GM19452 (cell line): Measurements from ENCODE around the gene SENP8.
"Not testable (repeated sequence)": the region's sequence is repeated elsewhere in the genome, so short reads cannot be mapped to it uniquely, and the experiment has no call there.

Source experiments
- ATAC-seq: cut with Tn5 transposase; IDR thresholded peaks from one replicate; pipeline ENCODE4 v1.9.1; 2021; ENCODE audit not compliant: unreplicated experiment

Gene SENP8

DNA sequence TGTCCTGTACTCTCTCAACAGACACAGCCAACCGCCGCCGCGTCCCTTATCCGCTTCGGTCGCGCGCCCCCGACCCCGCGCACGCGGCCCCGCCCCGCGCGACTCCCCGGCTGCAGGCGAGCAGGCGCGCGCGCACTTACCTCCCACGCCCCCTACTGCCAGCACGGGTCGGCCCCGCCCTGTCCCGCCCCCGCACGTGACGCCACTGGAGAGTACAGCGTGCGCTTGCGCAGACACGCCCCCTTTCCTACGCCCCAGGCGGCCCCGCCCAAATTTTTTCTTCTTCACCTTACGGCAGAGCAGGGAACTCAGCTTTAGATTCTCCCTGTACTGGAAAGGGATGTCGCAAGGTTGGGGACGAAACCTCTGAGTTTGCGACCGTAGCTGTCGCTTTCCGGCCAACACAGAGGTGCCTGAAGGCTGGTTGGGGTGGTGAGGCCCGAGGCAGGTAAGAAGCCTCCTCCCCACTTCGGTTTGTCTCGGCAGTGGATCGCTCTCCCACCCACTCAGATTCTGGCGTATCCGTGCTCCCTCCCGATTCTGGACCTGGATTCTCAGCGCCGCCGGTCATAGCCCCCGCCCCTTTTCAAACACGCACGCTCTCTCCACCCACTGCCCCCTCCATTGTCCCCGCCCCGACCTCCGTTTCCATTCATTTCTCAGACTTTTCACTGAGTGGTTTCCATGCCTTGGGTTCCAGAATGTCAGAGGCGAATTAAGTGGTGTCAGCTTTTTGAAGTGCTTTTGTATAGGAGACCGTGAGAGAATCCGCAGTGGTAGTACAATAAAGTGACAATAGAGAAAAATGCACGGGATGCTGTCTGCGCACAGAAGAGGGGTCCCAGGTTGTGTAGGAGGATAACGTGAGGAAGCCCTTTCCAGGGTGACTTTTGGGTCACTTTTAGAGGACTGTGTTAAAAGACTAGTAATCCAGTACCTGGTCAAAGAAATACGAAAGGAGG, at the start of gene SENP8, which contains the start of gene MYO9A:
Gene SENP8 (plus strand): TSS at position 387 of the 962 bp plus-strand sequence. CDS start 21,221 bp downstream, outside the sequence.
Gene MYO9A (minus strand): TSS at position 134 of the 962 bp plus-strand sequence. CDS start 71,587 bp downstream, outside the sequence.
- ATAC-seq, result peak; percentile 57

DNA sequence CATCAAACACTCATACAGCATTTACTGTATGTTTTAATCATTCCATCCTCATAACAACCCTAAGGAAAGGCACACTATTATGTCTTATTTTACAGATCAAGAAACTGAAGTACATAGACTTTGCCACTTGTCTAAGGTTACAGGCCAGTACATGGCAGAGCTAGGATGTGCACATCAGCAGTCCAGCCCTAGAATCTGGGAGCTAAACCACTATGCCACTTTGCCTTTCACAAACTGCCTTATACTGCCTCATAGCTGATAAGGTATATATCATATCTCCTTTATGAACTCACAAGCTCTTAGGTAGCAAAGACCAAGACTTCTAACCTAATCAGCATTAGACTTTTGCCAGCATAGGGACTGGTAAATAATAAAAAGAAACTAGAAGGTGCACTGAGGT, 49.3 kb upstream of the SENP8 start:
- ATAC-seq, result no peak

DNA sequence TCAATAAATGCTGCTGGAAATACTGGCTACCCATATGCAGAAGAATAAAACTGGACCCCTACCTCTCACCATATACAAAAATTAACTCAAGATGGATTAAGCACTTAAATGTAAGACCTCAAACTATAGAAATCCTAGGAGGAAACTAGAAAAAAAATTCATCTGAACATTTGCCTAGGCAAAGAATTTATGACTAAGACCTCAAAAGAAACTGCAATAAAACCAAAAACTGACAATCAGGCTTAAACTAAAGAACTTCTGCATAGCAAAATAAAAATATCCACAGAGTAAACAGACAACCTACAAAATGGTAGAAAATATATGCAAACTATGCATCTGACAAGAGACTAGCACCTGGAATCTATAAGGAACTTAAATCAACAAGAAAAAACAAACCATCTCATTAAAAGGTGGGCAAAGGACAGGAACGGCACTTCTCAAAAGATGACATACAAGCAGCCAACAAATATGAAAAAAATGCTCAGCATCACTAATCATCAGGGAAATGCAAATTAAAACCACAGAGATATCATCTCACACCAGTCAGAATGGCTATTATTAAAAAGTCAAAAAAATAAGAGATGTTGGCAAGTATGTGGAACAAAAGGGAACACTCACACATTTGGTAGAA, 47.3 kb upstream of the SENP8 start:
- ATAC-seq, result no peak

DNA sequence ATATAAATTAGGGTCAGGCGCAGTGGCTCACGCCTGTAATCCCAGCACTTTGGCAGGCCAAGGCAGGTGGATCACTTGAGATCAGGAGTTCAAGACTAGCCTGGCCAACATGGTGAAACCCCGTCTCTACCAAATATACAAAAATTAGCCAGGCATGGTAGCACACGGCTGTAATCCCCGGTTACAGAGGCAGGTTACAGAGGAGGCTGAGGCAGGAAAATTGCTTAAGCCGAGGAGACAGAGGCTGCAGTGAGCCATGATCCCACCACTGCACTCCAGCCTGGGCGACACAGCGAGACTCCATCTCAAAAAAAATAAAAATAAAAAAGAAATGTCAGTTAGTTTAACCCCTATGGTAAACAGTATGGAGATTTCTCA, 46.8 kb upstream of the SENP8 start:
- not testable (repeated sequence) for ATAC-seq

DNA sequence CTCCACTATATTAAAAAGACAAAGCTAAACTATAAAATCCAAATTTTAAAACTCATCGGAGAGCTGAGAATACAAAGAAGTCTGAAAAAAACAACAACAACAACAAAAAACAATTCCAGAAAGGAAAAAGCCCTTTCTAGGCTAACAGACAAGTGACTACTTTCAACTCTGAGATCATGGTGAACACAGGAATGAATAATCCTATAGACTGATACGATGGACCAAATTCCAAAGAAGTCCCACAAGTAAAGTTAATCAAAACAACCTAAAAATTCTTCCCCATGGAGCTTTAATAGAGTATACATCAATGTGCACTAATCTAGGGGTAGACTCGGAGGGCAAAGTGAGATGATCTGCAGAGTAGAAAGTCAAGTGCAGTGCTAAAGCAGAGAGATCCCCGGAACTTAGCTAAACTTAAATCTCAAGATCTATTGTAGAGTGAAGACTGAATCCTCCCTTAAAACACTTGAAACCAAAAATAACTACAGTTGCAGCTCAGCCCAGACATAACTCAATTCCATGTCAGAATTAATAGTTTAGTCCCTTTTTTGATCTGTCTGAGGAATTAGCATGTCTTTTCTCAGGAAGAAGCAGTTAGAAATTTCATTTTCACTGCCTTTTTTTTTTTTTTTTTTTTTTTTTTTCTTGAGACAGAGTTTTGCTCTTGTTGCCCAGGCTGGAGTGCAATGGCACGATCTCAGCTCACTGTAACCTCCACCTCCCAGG, 43.7 kb upstream of the SENP8 start:
- no peak for ATAC-seq

DNA sequence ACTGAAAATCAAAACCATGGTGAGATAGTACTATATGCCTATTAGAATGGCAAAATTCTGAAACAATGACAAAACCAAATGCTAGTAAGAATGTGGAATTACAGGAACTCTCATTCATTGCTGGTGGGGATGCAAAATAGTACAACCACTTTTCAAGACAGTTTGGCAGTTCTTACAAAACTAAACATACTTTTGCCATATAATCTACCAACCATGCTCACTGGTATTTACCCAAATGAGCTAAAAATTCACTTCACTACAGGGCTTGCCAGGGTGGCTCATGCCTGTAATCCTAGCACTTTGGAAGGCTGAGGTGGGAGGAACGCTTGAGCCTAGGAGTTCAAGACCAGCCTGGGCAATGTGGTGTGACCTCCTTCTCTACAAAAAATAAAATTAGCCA, 40.3 kb upstream of the SENP8 start:
- ATAC-seq, result no peak

DNA sequence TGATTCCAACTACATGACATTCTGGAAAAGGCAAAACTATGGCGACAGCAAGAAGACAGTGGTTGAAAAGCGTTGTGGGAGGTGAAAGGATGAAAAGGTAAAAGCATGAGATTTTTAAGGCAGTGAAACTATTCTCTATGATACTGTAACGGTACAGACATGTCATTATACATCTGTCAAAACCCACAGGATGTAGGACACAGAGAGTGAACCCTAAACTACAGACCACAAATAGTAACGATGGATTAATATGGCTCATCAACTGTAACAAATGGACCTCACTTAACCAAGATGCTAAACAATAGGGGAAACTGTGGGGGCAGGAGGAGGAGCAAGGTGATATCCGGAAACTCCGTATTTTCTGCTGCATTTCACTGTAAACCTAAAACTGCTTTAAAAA, 39.3 kb upstream of the SENP8 start:
- peak; percentile 85 for ATAC-seq

DNA sequence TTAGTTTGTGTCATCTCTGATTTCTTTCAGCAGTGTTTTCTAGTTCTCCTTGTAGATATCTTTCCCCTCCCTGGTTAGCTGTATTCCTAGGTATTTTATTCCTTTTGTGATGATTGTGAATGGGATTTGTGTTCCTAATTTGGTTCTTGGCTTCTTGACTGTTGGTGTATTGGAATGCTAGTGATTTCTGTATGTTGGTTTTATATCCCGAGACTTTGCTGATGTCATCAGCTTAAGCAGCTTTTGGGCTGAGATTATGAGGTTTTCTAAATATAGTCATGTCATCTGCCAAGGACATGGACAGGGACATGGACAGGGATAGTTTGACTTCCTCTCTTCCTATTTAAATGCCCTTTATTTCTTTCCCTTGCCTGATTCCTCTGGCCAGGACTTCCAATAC, 36.0 kb upstream of the SENP8 start:
- ATAC-seq, result no peak

DNA sequence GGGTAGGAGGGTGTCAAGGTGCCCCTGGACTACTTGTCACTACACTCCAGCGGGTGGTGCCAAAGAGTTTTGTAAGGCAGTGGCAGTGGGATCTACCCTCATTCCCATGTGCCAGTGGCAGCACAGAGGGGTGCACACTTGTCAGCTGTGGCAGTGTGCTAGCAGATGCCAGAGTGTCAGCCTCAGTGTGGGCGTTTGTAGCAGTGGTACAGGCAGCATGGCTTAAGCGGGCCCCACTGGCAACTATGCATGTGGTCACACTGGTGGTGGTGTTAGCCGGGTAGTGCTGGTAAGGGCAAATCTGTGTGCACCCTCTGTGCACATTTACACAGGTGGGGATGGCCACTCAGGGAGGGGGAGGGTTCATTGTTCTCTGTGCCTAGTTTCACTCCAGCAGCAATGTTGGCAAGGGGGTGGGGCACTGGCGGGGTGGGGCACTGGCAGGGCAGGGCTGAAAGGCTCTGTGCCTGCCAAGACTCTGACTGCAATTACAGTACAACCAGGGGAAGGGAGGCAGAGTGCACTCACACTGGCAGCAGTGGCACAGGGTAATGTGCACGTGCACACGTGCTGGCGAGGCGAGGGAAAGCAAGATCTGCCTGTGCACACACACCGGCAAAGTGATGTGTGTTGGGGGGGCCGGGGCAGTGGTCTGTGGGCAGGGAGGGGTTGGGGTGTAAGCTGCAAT, 32.0 kb upstream of the SENP8 start:
- no peak for ATAC-seq

DNA sequence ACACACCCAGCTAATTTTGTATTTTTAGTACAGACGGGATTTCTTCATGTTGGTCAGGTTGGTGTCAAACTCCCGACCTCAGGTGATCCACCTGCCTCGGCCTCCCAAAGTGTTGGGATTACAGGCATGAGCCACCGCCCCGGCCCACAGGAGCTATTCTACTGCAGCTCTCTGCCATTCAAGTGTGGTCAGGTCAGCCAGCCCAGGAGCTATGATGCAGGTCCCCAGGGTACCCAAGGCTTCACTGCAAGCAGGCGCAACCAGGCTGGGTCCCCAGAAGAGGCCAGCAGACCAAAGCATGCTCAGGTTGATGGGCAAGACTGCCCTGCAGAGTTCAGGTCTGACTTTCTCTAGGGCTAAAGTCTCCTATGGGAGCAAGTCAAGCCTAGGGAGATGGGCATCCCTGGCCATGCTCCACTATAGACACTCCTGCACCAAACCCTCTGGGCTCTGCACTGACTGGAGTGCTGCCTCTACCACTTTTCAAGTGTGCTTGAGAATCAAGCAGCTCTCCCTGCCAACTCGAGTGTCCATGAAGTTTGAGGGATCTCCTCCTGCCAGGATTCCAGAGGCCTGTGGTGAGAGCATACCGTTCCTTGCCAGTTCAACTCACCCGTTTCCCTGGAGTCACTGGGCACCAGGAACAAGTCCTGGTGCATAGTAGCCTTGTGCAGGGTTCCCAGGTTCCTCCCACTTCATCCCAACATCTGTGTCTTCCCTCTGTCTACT, 31.1 kb upstream of the SENP8 start:
- no peak for ATAC-seq

DNA sequence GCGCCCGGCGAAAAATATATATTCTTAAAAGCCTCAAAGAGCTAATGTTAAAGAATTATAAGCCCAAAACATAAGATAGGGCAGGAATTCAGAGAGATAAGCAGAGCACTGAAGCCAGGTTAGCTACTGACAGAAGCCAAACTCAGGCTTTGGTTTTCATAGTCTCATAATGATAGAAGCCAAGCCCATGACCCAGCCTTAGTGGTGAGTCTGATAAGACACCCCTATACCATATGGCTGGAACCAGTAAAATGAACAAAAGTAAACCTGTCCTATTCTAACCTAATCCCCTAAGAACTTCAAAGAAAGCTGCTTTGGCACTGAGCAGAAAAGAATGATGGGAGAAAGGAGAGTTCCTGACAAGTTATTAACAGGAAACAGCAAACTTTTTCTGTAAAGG, 26.2 kb upstream of the SENP8 start:
- ATAC-seq, result no peak

DNA sequence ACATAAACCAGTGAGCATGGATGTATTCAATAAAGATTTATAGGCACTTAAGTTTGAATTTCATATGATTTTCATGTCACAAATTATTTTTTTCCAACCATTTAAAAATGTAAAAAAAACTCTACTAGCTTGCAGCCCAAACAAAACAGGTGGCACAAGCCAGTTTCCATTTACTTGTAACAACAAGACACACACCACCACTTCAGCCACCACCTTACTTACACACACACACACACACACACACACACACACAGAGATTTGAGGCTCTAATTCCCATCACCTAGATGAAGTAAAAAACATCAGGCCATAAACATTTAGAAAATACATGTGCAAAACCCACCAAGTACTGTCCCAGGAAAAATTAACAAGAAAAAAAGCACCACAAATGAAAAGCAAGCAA, 25.5 kb upstream of the SENP8 start:
- no peak for ATAC-seq

DNA sequence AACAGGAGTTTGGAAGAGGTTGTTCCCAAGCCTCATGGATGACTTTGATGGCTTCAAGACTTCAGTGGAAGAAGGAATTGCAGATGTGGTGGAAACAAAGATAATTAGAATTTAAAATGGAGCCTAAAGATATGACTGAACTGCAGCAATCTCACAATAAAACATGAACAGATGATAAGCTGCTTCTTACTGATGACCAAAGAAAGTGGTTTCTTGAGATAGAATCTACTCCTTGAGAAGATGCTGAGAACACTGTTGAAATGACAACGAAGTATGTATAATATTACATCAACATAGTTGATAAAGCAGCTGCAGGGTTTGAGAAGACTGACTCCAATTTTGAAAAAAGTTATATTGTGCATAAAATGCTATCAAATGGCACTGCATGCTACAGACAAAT, 21.4 kb upstream of the SENP8 start:
- ATAC-seq, result no peak

DNA sequence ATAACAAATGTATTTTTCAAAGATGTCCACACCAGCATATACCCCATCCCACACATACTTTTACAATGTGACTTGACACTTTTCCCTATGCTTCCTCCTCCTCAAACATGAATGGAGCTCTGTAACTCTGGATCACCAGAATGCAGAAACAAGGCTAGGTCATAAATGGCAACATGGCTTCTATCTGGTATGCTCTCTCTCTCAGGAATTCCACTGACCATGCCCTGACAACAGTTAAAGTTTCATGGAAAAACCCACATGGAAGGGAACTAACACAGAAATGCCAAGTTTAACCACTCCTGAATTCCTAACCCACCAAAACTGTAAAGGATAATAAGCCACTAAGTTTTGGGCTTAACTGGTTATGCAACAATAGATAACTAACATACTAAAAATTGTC, 20.2 kb upstream of the SENP8 start:
- no peak for ATAC-seq

DNA sequence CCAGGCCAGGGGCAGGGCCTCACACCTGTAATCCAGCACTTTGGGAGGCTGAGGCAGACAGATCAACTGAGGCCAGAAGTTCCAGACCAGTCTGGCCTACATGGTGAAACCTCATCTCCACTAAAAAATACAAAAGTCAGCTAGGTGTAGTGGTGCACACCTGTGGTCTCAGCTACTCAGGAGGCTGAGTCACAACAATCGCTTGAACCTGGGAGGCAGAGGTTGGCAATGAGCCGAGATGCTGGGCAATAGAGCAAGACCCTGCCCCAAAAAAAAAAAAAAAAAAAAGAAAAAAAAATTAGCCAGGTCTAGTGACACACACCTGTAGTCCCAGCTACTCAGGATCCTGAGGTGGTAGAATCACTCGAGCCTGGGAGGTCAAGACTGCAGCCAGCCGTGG, 19.0 kb upstream of the SENP8 start:
- no peak for ATAC-seq

DNA sequence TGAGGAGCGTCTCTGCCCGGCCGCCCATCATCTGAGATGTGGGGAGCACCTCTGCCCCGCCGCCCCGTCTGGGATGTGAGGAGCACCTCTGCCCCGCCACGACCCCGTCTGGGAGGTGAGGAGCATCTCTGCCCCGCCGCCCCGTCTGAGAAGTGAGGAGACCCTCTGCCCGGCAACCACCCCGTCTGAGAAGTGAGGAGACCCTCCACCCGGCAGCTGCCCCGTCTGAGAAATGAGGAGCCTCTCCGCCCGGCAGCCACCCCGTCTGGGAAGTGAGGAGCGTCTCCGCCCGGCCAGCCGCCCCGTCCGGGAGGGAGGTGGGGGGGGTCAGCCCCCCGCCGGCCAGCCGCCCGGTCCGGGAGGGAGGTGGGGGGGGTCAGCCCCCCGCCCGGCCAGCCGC, 17.7 kb upstream of the SENP8 start:
- not testable (repeated sequence) for ATAC-seq

DNA sequence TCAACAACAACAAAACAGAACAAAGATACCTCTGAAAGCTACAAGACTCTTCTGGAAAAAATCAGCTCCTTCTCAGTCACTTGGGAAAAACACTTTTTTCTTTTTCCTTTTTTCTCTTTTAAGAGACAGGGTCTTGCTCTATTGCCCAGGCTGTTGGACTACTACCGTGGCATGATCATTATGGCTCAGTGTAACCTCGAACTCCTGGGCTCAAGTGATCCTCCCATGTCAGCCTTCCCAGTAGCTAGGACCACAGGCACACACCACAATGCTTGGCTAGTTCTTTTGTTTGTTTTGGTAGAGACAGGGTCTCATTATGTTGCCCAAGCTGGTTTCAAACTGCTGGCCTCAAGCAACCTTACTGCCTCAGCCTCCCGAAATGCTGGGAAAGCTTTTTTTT, 13.1 kb upstream of the SENP8 start:
- no peak for ATAC-seq

DNA sequence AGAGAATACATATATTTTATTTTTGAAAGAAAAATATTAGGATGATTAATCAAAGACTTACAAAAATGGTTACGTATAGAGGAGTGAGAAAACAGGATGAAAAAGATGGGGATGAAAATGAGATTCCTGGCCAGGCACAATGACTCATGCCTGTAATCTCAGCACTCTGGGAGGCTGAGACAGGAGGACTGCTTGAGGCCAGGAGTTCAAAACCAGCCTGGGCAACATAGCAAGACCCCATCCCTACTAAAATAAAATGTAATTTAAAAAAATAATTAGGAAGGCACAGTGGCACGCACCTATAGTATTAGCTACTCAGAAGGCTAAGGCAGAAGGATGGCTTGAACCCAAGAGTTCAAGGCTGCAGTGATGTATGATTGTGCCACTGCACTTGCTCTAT, 12.1 kb upstream of the SENP8 start:
- no peak for ATAC-seq

DNA sequence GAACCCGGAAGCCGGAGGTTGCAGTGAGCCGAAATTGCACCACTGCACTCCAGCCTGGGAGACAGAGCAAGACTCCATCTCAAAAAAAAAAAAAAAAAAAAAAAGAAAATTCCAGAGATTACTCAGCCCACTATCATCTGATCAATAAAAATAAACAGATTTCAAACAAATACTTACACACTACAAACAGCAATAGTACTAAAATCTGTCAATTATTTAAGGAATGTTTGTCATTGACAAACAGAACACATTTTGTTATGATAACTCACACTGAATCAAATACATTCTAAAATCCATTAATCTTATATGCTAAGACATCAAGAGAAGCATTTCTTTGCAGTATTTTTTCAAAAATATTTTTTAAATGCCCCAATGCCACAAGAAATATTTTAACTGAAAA, 7.8 kb upstream of the SENP8 start:
- ATAC-seq, result no peak

DNA sequence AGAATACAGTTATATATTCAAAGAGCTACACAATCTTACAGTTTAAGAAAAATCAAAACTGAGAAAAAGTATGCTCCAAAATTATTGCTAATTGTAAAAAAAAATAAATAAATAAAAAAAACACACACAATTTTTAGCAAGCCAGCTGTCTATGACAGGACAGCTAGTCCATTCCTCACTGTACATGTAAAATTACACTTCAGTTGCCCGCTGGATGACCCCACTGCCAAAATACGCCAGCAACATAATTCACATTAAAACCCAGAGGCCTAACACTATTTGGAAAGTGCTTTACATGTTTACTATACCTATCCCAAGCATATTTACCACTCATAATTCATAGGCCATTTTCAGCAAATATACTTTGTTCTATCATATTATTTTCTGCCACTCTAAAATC, 6.1 kb upstream of the SENP8 start:
- ATAC-seq, result no peak
